GM03348 (cell line): ENCODE results near the gene EIF5B.

Source experiments
- DNase-seq: peaks from one replicate; pipeline ENCODE4 v3.0.0; 2012; ENCODE audit warnings: low spot score

Gene EIF5B

DNA sequence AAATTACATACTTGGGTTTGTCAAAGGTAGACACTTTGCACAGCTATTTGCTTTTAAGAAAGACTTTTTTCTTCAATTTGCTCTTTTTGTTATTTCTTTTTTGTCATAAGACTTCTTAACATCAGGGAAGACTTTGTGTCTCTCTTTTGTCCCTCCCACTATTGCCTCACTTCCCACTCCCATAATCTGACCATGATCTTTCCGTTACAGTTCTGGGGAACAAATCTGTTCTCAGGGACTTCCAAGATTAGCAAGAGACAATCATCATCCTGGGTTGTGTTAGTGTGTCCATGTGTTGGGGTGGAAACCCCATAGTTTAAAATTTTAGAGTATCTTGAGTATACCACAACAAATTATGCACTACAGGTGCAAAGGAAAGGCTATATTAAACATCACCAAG, 77.4 kb downstream of the EIF5B start:
- no peak for DNase-seq

GRCh38 chr2:99417396-99417795, 80.2 kb downstream of the EIF5B start:
- no peak for DNase-seq

DNA sequence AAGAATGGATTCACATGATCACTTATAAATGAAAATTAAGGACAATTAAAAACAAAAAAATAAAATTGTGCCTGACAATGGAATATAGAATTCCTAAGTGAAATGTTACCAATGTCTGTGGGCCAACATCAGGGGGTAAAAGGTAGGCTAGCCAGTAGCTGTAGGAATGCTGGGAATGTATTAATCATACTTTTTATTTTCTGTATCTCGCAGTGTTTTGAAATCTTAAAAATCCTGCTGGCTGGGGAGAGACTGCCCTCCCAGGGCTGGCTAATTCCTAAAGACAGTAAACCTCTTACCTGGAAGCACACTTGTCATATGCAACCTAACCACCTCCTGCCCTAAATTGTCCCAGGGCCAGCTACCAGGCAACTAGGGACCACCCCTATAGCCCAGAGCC, 82.8 kb downstream of the EIF5B start:
- peak; percentile 64 for DNase-seq

DNA sequence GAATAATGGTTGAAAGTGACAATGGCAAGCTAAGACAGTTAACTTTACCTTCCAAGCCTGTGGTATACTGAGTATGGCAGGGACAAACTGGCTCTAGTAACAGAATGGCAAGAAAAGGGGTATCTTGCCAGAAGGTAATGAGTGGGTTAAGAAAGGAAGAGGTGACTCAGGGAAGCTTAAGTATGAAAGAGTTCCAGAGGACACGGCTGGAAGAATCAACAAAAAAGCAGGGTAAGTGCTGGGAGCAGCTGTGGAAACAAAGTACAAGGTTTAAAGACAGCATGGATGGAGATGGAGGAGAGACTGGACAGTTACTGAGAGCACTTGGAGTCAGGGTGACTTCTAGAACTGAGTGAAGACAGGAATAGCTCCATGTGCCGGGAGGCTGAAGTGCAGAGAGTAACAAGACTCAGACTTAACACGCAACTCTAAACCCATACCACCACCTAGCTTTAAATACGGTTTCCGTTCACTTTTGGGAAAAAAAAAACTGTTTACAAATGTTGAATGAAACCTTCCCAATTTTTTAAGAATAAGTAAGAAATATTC, 83.6 kb downstream of the EIF5B start:
- peak; percentile 19 for DNase-seq

- DNase-seq = no peak
Measured at GRCh38 chr2:99421469-99421868, 84.3 kb downstream of the EIF5B start.

DNA sequence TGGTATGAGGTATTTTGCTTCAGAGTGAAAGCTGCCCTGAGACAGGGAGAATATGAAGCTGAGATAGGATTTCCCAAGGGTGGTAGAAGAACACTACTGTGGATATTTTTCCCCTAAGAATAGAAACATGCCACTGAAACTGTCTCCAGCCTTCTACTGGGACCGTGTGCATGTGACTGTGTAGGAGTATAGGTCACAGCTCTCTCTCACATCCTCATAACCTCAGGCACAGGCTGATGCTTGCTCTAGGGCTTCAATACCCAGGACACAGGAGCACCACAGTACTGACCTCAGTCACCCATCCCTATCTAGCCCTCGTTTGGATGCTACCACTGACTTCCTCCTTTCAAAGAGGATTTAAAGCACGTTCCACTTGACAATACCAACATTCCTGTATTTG, 85.4 kb downstream of the EIF5B start:
- DNase-seq = no peak

DNA sequence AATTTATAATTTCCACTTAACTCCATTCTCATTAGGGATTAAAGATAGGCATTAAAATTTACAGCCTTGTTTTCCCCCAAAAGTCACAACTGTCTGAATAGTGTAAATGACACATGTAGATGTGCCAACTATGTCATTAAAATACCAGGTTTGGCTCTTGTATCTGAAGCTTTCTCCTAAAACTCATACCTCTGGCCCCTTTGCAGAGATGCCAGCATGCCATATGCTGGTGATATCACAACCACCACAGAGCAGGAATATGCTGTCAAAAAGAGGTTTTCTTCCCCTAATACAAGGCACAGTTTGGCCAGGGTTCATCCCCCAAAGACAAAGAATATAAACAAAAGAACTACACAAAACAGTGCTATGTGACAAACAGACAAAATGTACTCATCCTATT, 87.2 kb downstream of the EIF5B start:
- DNase-seq = no peak

DNA sequence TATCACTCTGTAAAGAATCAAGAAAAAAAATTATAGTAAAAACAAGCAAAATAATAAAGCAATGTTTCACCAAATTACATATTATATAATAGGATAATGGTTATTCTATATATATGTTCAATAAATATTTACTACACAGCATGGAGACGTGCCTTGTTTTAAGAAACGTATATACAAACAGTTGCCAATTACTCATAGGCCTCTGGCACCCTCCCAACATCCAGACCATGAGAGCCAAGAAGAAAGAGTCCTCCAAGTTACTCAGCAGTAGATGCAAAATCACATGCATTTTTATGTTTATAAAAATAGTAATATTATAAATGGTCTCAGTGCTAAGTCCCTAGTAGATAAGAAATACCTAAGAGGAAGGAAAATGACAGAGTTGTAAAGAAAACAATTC, 87.8 kb downstream of the EIF5B start:
- DNase-seq = no peak

GRCh38 chr2:99430614-99431291, 93.6 kb downstream of the EIF5B start:
- DNase-seq = peak; percentile 17

DNA sequence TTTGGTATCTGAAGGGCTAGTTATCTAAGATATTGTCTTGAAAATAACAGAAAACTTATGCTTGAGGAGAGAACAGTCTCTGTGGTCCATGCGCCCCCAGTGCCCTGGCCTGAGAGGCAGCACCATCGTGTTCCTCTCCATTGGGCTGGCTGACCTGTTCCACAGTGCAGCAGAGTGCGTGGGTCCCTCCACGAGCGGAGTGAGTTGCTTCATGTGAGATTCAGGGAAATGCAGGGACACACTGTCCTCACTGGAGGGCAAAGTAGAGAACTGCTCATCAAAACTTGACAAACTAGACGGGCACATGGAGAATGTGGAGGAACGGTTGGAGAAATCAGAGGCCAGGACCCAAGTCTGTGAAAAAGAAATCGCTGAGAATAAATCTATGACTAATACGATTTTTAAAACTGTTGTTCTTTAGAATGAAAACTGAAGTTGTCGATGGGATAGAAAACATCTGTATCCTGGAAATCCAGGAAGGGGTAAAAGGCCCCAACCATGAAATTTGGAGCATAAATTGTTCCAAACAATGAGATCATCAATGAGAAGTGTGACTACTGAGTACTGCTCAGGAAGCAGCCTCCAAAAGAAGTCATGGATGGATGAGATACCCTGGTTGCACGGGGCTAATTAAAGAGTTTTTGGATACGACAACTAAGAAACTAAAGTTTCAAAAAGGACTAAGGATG, 94.5 kb downstream of the EIF5B start:
- no peak for DNase-seq

GRCh38 chr2:99433340-99433739, 96.2 kb downstream of the EIF5B start:
- no peak for DNase-seq

- no peak for DNase-seq
Measured at GRCh38 chr2:99436874-99437273, 99.7 kb downstream of the EIF5B start.

- DNase-seq = no peak
Measured at GRCh38 chr2:99439971-99440505, 102.8 kb downstream of the EIF5B start.

DNA sequence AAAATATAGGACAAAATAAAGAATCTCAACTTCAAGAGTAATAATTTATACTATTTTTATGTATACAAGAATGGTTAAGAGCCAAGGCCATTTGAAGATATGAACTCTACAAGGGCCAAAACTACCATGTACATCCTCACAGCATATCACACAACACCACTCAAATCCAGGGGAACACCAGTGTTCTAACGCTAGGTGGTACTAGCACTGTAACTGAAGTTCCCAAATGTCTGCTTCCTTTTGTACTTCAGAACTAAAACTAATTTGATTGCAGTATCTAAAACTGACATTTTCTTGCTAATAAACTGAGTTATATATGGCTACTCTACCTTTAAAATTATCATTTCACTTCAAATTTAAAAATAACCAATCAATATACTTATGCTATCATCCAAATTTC, 105.6 kb downstream of the EIF5B start:
- DNase-seq = no peak

DNA sequence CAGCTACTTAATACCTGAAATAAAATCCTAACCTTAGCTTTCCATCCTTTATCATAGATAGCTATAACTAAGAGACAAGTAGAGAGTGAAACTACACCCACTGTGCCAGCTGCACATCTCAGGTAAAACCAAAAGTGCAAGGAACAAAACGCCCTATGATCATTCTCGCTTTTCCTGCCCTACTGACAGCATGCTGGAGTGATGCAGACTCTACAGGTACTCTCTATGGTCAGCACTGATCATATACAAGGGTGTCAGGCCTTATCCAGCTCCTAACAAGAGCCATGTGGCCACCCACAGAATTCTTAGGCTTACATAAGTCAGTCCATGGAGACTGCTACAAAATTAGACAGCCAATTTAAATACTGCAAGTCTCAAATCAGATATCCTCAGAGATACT, 107.0 kb downstream of the EIF5B start:
- DNase-seq = no peak

DNA sequence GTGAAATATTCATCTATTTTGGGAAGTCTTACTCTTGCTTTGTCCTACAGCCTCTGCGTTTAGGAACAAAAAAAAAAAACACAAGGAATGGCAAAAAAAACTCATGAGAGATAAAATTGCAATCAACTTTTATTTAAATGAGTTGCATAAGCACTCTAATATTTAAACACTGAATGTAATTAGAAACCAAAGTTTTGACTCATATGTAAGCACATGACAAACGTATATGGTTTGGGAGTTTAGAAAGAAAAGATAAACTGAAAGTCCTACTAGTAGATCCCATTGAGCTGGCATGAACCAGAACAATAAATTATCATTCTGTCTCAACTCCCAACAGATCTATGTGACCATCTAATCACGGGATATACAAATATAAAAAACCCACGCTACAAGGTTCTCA, 107.9 kb downstream of the EIF5B start:
- no peak for DNase-seq

DNA sequence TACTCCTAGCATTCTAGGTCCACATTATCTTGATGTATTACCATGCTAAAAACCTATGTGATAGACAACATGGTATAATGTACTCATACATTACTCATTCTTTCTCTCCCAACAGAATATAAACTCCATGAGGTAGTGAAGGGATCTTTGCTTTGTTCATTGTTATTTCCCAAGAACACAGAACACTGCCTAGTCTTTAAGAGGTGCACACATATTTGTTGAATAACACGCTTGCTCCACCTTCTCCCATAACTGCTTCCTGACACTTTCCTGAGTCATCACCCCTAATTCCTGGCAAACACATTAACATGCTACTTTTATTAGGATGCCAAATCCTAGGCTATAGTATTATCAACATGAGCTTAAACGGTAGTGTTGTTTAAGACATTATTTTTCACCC, 111.4 kb downstream of the EIF5B start:
- peak; percentile 35 for DNase-seq

DNA sequence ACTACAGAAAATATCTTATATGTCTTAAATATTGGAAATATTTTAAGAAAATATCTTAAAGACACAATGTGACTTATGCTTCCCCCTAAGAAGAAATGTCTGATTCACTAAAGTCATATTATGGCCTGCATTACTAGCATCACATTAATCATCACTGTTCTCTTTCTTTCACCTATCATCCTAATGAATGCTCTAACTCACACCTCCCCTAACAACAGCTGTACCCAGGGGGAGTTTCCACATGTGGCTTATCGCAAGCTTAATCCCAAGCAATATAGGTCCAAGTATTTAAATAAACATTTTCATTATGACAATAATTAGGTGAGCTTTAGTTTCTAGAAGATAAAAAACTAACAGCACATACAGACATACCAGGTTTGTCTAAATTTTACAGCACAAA, 113.0 kb downstream of the EIF5B start:
- no peak for DNase-seq
